ENCODE results near the gene FOXC1.

DNA sequence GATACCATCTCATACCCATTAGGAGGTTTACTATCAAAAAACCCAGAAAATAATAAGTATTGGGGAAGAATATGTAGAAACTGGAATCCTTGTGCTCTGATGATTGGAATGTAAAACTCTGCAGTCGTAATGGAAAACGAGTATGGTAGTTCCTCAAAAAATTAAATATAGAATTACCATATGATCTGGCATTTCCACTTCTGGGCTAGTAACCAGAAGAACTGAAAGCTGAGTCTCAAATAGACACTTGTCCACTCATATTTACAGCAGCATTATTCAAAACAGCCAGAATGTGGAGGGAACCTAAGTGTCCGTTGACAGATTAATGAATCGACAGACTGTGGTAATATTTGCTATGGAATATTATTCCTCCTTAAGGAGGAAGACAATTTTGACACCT lies 44.3 kb downstream of the FOXC1 start:
- no peak for TF ChIP-seq EZH2phosphoT487 (IDR thresholded peaks at IDR 0.05; ENCODE audit: borderline replicate concordance, low read length)
- no peak for TF ChIP-seq CTCF (IDR thresholded peaks at IDR 0.05; ENCODE audit: low read depth, low read length, poor library complexity, severe bottlenecking)
